ENCODE data around the gene ALK.

GRCh38 chr2:29610569-29610968, 310.8 kb downstream of the ALK start:
- TF ChIP-seq CTCF (IDR thresholded peaks at IDR 0.05), result no peak
- TF ChIP-seq POLR2A (IDR thresholded peaks at IDR 0.05), result no peak

All from Peyer's patch (tissue), 4 donors.